ENCODE results near the gene CFAP77. TPM values are rescaled to one million over a fixed set of nuclear protein-coding genes. Genes with fewer than 3 reads are reported as not detected.

Gene CFAP77
- total and polyA plus RNA-seq, 2 of the 13 experiments (the other 11 are each of a cell fraction or from before 2014, with no cell fraction given) = not detected

DNA sequence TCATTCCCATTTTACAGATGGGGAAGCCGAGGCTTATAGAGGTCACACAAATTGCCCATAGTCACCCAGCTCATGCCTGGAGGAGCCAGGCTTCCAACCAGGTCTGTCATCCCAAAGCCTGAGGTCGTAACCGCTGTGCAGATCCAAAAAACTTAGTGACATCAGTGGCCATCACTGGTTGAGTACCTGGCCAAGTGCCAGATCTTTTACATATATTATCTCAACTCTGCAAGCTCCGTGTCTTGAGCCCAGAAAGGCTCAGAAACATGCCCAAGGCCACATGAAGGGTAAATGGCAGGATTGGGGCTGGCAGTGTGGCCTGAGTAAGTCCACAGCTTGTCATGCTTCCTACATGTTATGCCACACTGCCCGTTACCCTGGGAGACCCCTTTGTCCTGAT lies 13.5 kb downstream of the CFAP77 start (continued):
- TF ChIP-seq, protein P1, sequence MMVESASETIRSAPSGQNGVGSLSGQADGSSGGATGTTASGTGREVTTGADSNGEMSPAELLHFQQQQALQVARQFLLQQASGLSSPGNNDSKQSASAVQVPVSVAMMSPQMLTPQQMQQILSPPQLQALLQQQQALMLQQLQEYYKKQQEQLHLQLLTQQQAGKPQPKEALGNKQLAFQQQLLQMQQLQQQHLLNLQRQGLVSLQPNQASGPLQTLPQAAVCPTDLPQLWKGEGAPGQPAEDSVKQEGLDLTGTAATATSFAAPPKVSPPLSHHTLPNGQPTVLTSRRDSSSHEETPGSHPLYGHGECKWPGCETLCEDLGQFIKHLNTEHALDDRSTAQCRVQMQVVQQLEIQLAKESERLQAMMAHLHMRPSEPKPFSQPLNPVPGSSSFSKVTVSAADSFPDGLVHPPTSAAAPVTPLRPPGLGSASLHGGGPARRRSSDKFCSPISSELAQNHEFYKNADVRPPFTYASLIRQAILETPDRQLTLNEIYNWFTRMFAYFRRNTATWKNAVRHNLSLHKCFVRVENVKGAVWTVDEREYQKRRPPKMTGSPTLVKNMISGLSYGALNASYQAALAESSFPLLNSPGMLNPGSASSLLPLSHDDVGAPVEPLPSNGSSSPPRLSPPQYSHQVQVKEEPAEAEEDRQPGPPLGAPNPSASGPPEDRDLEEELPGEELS (CRISPR knock-in tag; IDR thresholded peaks at IDR 0.05) = no peak
- no peak for TF ChIP-seq ZNF224 (CRISPR knock-in tag; IDR thresholded peaks at IDR 0.05)
- TF ChIP-seq, protein P2, sequence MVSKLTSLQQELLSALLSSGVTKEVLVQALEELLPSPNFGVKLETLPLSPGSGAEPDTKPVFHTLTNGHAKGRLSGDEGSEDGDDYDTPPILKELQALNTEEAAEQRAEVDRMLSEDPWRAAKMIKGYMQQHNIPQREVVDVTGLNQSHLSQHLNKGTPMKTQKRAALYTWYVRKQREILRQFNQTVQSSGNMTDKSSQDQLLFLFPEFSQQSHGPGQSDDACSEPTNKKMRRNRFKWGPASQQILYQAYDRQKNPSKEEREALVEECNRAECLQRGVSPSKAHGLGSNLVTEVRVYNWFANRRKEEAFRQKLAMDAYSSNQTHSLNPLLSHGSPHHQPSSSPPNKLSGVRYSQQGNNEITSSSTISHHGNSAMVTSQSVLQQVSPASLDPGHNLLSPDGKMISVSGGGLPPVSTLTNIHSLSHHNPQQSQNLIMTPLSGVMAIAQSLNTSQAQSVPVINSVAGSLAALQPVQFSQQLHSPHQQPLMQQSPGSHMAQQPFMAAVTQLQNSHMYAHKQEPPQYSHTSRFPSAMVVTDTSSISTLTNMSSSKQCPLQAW (CRISPR knock-in tag; IDR thresholded peaks at IDR 0.05) = no peak

DNA sequence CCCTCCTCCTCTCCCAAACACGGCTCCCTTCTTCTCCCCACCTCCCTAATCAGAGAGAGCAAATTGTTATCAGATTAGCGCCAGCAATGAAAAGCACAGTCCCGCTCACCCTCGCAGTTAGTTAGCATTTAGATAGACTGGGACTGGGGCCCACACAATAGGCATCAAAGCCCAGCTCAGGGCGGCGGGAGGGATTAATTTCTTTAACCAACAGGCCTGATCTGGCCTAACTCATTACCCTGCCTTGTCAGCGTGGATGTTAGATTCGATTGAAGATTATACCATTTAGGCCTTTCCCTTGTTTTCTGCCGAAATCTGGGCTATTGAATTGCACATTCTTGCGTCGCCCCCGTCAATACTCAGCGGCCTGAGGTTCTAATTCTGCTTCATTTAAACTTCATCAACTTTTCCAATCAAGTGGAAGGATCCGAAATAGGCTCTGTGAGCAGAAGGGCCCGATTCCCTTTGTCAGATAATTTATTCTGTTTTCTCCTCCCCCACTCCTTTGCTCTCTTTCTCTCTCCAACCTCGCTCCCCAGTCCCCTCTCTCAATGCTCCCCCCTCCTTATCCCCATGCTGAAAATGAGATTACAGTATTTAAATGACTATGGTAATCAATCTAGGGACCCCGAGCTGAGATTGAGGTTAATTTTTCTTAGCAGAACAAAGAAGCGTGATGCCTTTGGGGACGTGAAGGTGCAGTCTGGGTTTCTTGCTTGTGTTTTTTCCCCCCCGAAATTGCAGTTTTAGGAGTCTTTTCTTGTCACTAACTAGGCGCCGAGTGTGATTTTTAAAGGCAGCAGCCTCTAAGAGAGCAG lies 15.1 kb downstream of the CFAP77 start:
- ATAC-seq (no peak), DNase-seq (ENCODE audit: low spot score) (no peak), FAIRE-seq (no peak)
- no peak for TF ChIP-seq CHD2 (IDR thresholded peaks at IDR 0.05; ENCODE audit: low read depth, low read length)
- peak; percentile 72; the same call in 1 of the 2 replicates for TF ChIP-seq CBX2 (IDR thresholded peaks at IDR 0.05; ENCODE audit: low read depth, low read length)
- no peak for TF ChIP-seq CBX2 (CRISPR knock-in tag; IDR thresholded peaks at IDR 0.05; ENCODE audit: low read depth)
- Histone ChIP-seq H4K20me1 (ENCODE audit: insufficient read depth, low read length) (no peaks in the 10 kb centered on the region), H3K4me2 (ENCODE audit: low read depth, low read length) (no peak overlapping the region), H3K9me3 (ENCODE audit: low read length) (no peaks in the 10 kb centered on the region), H3K27ac (ENCODE audit: extremely low read length, insufficient read depth, low read length) (no peak overlapping the region), H2AFZ (ENCODE audit: low read length) (no peak overlapping the region), H3K4me1 (ENCODE audit: insufficient read depth, low read length) (peaks cover under 1% of the 10 kb centered on the region; the same call in 1 of the 2 replicates), H3K36me3 (replicated peaks in 1 of 2; ENCODE audit: control insufficient read depth in 1 of 2, insufficient read depth in 2 of 2, low read length in 2 of 2) (no peaks in the 10 kb centered on the region), H3K79me2 (ENCODE audit: insufficient read depth, low read length) (no peaks in the 10 kb centered on the region), H3K27me3 (ENCODE audit: control insufficient read depth in 1 of 2, insufficient read depth in 2 of 2, low read length in 2 of 2) (peaks cover 11 to 67% of the 10 kb centered on the region in 2 experiments), H3K4me3 (replicated peaks in 1 of 3; ENCODE audit: insufficient read depth in 1 of 3, low read depth in 2 of 3, low read length in 3 of 3) (no peak overlapping the region), H3K9ac (ENCODE audit: insufficient read depth, low read depth, low read length) (no peak overlapping the region)
- intact Hi-C loops (cut with micrococcal nuclease; ENCODE audit: unreplicated experiment) (no loop called here), in situ Hi-C loops (cut with HindIII; ENCODE audit: extremely low pct_ligation_motif_present, low pct_unique_long_range_greater_than_20kb) (no loop called here)
- CTCF ChIA-PET (ENCODE audit: low intra/inter-chr PET ratio, low total read pairs) = no interaction called here
- POLR2A ChIA-PET = no interaction called here
- 4% methylated on average over 20 of the region's 22 CpGs for WGBS (ENCODE audit: low lambda C conversion rate)
- BruUV-seq (replicated peaks) = no TSS peak
